ENCODE measurements around the gene RASSF5.
A peak's percentile ranks its signal among the peaks of the same experiment; 100 is the strongest.

The RASSF5 gene

DNA sequence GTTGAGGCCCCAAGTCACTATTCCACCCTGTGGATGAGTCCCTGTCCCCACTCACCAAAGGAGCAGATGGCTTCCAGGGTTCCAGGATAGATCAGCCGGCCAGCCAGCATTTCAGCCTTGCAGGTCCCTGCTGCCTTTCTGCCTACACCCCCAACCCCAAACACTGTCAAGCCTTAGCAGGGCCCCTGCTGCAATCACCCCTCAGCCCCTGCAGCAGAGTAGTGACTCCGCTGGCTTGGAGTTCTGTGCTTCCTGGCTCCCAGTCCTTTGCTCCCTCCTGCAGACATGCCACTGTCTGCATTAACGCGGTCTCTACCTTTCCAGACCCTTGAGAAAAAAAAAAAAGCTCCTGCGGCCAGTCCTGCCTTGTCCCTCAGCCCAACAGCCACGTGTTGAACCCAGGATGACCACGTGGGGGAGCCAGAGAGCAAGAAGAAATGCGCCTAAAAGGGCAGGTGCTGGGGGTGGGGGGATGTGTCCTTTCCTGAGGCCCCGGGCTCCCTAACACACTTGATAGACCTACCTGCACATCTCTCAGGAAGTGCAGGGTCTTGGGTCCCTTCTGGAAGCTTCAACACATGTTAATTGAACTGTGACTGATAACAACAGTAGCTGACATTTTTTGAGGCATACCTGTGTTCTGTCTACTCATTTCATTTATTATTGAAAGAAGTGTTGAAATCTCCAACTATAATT is 37.4 kb downstream of the RASSF5 start:
- DNase-seq (ENCODE audit: low spot score) (peak; percentile 84), FAIRE-seq (no peak)

DNA sequence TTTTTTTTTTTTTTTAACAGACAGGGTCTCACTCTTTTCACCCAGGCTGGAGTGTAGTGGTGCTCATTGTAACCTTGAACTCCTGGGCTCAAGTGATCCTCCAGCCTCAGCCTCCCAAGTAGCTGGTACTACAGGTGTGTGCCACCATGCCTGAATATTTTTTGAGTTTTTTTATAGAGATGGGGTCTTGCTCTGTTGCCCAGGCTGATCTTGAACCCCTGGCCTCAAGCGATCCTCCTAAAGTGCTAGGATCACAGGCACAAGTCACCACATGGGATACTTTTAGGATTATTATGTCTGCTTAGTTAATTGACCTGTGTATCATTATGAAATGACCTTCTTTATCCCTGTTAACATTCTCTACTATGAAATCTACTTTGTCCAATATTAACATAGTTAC is 38.0 kb downstream of the RASSF5 start:
- FAIRE-seq = no peak
- no peak for DNase-seq (ENCODE audit: low spot score)

DNA sequence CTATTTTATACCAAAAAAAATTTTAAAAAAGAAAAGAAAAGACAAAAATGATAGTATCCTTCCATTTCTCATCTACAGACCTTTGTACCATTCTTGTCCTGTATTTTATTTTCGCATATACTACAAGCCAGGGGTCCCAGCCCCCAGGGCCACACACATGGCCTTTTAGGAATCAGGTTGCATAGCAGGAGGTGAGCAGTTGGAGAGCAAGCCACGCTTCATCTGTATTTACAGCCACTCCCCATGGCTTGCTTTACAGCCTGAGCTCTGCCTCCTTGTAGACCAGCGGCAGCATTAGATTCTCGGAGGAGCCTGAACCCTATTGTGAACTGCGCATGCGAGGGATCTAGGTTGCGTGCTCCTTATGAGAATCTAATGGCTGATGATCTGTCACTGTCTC is 39.8 kb downstream of the RASSF5 start:
- FAIRE-seq (no peak), DNase-seq (ENCODE audit: low spot score) (no peak)

DNA sequence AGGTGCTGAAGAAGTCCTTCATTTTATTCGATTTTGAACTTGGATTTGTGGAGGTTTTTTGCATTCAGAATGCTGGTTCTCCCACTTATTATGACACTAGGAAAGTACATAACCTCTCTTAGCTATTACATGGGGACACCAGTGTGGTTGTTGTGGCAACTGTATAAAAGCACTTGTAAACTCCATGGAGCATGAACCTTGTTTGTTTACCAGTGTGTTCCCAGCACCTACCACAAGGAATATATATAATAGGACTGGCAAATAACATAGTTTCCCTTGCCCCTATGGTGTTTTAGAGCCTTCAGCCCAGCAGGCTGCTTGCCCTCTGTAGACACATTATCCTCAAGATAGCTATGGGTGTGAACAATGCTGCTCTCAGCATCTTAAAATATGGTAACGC is 43.1 kb downstream of the RASSF5 start:
- FAIRE-seq (no peak), DNase-seq (ENCODE audit: low spot score) (no peak)

GRCh38 chr1:206551296-206551985 is 44.1 kb downstream of the RASSF5 start:
- DNase-seq (ENCODE audit: low spot score) (no peak), FAIRE-seq (no peak)

- FAIRE-seq (no peak), DNase-seq (ENCODE audit: low spot score) (no peak)
Measured at GRCh38 chr1:206551986-206552326, 44.6 kb downstream of the RASSF5 start.

DNA sequence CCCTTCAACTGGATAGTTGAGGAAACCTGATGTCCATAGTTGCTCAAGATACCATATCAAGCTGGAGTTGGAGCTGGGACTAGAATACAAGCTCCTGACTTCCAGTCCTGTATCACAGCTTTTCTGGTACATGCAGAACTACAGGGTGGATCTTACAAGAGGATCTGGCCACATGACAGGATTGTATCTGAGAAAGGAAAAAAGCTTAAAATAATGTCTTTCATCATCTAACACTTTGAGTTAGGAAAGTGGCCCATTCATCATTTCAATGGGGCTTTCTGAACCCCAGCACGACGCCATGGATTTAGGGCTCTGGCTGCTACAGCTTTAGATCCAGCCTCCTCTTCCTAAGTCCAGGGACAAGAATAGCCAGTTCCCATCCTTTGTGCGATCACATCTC is 46.9 kb downstream of the RASSF5 start:
- DNase-seq (ENCODE audit: low spot score) = no peak
- no peak for FAIRE-seq

DNA sequence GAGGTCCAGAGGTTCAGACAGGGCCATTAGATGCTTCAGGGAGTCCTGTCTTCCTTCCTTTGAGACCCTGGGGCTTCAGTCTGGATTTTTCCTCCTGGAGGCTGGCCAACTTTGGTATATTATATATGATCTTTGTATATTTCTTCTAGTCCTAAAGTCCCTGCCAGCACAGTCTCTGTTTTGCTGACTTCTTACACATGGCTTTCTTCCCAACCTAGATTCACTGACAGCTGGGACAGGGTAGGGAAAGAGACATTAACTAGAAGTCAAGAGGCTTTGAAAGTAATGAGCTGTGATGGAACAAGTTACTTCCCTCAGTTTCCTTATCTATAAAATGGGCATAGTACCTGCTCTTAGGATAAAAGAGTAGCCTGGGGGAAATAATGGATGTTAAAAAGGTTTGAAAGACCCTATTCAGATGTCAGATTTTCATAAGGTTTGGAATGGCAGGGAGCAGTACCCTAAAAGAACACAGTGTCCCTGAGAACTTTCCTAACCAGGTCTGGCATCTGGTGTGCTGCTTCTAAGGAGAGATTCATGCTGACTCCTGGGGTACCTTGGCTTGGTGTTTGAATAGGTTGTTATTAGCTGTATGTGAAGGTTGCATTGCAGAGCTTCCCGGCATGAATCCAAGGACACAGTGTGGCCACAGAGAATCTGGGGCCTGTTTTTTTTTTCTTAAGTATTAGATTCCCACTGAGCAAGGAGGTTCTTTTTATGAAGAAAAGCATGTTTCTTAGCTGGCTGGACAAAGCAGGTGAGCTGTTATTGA is 47.6 kb downstream of the RASSF5 start:
- DNase-seq (ENCODE audit: low spot score) = no peak
- no peak for FAIRE-seq

DNA sequence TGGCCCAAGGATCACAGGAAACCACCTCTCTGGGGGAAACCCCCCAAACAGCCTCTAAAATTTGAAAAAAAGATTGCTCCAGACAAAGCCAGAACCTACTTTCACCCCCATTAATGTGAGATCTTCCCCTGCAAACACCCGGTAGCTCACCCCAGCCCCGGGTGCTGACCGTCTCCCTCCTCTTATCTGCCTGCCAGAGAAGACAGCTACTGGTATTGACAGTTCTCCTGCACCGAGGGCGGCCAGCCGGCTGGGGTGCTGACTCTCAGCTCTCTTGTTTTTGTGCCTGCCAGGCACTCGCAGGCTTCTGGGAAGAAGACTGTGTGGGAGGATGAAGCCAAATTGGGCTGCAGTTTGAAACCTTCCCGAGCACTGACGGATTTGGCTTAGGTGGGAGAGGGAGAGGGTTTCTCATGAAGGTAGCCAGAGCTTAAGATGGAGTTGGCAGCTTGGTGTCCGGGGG is 48.2 kb downstream of the RASSF5 start:
- FAIRE-seq (no peak), DNase-seq (ENCODE audit: low spot score) (no peak)

DNA sequence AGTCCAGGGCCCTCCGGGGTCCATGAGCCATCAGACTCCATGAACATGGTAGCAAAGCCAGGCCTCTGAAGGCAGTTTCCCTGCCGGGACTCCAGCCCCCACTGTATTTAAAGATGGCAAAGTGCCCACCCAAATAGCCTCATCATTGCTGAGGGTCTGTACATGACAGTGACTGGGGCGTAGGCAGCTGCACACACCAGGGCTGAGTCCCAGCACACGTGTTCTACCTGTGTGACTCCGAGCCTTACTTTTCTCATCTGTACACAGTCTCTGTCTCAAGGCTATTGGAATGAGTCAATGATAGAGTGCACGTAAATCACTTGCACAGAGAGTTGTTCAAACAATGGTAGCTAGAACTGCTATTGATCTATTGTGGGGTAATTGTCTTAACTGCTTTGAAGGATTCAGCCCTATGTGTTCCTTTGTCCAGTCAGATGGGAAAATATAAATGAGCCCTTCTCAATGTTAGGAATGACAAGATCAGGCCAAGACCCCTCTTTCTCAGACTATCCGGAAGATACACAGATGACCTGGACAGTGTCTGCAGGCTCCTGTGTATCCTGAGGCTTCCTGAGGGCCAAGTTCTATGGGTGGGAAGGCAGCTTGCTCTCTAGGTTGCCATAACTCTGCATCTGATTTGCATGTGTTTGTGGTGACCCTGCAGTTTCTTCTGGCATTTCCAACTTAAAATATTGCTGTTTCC is 48.9 kb downstream of the RASSF5 start:
- FAIRE-seq = no peak
- DNase-seq (ENCODE audit: low spot score) = no peak

DNA sequence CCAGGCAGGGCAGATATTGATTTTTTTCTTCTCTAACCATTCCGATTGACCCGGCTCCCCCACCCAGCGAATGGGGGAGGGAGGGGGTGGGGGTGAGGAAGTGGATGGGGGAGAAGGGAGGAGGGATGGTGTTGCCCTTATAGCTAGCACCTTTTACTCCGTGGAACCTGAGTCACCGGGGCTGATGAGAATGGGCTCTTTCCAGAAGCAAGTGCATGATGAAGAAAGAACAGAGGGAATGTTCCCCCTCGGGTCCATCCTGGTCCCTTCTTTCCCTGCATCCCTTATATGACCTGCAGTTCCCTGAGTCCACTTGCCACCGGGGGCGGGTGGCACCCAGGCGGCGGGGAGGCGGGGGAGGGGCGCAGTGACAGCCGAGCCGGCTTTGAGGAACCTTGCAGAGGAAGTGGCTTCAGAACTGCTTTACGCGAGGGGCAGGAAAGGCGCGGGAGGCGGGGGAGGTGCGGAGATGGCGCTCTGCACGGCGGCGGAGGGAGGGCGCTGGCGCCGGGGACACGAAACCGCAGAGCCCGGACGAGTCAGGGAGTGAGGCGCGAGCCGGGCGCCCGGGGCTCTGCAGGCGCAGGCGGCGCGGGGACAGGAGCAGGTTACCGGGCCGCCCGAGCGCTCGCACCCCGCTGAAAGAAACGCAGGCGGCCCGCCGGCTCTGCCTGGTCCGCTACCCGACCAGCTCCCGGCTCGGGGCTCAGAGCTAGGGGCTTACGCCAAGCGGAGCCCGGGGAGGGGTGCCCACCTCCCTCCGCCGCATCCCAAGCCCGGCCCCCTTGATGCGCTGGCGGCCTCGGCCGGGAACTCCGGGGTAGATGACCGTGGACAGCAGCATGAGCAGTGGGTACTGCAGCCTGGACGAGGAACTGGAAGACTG is 49.7 kb downstream of the RASSF5 start:
- FAIRE-seq = no peak
- peak; percentile 76 for DNase-seq (ENCODE audit: low spot score)

- DNase-seq (ENCODE audit: low spot score) = no peak
- FAIRE-seq = no peak
Measured at GRCh38 chr1:206557636-206558473, 50.5 kb downstream of the RASSF5 start.

DNA sequence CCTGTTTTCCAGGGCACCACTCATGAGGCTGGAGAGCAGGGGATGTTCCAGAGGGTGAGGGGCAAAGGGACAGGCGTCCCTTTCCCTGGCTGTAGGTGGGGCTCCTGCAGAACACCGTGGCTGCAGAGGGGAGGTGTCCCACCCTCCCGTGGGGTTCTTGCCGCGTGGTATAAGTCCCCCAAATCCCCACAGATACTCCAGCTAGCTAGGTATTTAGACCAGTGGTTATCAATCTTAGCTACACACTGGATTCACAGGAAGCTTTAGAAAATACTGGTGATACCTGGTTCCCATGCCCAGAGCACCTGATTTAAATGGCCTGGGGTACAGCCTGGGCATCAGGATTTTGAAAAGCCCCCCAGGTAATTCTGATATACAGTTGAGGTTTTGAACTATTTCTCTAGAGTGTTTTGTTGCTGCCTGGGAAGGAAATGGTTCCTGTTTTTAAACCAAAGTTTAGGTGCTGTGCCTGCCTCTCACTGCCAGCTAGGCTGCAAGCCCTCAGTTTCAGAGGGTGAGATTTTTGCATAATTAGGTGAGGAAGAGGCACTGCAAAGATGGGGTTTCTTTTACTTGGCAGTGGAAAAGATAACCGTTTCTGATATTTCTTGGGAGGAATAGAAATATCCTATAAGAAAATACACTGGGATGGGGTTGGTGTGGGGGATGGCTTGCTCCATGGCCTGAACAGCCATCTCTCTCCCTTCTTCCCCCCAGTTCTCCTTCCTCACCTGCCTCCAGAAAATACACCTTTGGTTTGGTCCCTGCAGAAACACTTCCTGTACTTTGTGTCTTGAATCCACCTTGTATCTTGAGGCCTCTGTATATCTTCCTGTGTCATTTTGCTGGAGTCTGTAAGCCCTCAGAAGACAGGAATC is 51.7 kb downstream of the RASSF5 start:
- no peak for DNase-seq (ENCODE audit: low spot score)
- no peak for FAIRE-seq

- DNase-seq (ENCODE audit: low spot score) (no peak), FAIRE-seq (no peak)
Measured at GRCh38 chr1:206559672-206559995, 52.3 kb downstream of the RASSF5 start.

GRCh38 chr1:206560007-206560716 is 52.8 kb downstream of the RASSF5 start:
- DNase-seq (ENCODE audit: low spot score) (no peak), FAIRE-seq (no peak)

DNA sequence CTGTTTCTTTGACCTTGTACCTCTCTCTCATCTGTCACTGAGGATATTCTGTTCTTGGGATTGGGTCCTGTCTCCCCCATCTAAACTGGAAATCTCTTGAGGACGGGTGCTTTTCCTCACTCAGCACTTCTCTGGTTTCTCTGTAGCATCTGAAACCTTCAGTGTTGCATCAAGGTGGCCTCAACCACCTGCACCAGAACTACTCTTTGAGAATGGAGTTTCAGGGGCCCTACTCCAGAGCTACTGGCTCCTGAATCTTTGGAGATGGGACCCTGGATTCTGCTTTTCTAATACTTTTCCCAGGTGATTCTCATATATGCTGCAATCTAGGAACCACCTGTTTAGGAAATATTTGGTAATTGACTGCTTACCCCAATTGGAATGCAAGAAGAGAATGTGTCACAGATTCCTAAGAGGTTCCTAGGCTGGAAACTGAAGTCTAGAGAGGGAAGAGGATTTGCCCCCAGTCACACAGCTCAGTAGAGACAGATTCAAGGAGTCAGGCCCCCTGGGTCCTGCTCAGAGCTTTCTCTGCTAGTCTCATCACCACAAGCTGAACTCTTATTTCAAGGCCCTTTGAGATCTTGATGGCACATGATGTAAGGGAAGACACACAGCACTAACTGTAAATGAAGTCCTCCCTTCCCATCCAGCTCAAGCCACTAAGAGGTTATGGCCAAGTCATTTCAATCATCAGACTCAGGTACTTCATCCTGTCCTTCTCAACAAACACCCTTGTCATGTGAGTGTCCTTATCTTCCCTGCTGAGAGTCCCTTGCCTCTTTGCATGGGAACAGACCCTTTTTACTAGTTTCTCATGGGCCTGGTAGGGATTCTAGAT is 56.3 kb downstream of the RASSF5 start:
- no peak for DNase-seq (ENCODE audit: low spot score)
- no peak for FAIRE-seq

GRCh38 chr1:206565995-206566394 is 58.7 kb downstream of the RASSF5 start:
- FAIRE-seq (no peak), DNase-seq (ENCODE audit: low spot score) (no peak)

- no peak for FAIRE-seq
- no peak for DNase-seq (ENCODE audit: low spot score)
Measured at GRCh38 chr1:206566999-206567398, 59.7 kb downstream of the RASSF5 start.

Measured in urothelium cell line (cell line).